AG04449 (cell line): ENCODE results near the gene BTBD18.

ENCODE experiments used
- CTCF ChIA-PET: fragments of 350-600 bp; formaldehyde crosslinking; extraction: SDS; loops from one replicate; lab custom pipeline; 2021; ENCODE audit warnings: antibody characterized with exemption; lab: Yijun Ruan, JAX
- POLR2A ChIA-PET: fragments of 400-600, 350-600 bp; formaldehyde crosslinking; extraction: SDS; loops from one replicate; lab custom pipeline; 2020; ENCODE audit warnings: antibody characterized with exemption, inconsistent platforms; lab: Yijun Ruan, JAX
- DNase-seq: peaks from one replicate; pipeline ENCODE4 v3.0.0-alpha.2; 2010; ENCODE audit warnings: low read depth, low spot score
- H3K4me3 ChIP-seq: 2 replicates; pipeline ENCODE4 v1.5.1; 2011; ENCODE audit warnings: low read depth, mild to moderate bottlenecking, control low read depth, low read length
- TF ChIP-seq, protein P1 (sequence below): IDR thresholded peaks from one replicate; pipeline ENCODE4 v1.5.1; 2011; ENCODE audit warnings: mild to moderate bottlenecking, moderate library complexity, low read length, control low read depth, inconsistent platforms; ENCODE audit not compliant: insufficient read depth; ENCODE audit errors: missing control alignments

BTBD18 gene

DNA sequence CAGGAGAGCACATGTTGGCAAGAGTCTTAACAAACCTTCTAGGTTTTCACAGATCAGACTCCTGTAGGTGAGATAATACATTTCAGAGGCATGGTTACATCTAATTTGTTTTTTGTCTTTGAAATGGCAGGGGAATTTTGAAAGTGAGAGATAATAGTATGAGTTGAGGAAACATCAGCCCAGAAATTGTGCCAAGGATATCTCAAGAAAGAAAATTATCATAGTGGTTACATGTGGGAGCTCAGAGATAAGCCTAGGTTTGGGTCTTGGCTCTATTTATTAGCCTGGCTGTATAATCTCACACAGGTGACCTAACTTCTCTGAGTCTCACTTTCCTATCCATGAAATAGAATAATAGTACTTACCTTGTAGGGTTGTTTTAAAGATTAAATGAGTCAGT lies 443 bp downstream of the BTBD18 start:
- POLR2A ChIA-PET: interaction anchor here (1.0 to 1.6 kb wide), 2 partner anchors 10 to 308 kb away, joined by 3 to 8 read pairs; partner anchors contain the start of gene SELENOH
- H3K4me3 ChIP-seq: no peak overlapping the region
- DNase-seq: no peak
- CTCF ChIA-PET: interaction anchor here (0.6 to 9.9 kb wide), 21 partner anchors 9 to 773 kb away, joined by 3 to 200 read pairs (median 7); partner anchors contain the start of genes CTNND1 and SELENOH
- TF ChIP-seq, protein P1, sequence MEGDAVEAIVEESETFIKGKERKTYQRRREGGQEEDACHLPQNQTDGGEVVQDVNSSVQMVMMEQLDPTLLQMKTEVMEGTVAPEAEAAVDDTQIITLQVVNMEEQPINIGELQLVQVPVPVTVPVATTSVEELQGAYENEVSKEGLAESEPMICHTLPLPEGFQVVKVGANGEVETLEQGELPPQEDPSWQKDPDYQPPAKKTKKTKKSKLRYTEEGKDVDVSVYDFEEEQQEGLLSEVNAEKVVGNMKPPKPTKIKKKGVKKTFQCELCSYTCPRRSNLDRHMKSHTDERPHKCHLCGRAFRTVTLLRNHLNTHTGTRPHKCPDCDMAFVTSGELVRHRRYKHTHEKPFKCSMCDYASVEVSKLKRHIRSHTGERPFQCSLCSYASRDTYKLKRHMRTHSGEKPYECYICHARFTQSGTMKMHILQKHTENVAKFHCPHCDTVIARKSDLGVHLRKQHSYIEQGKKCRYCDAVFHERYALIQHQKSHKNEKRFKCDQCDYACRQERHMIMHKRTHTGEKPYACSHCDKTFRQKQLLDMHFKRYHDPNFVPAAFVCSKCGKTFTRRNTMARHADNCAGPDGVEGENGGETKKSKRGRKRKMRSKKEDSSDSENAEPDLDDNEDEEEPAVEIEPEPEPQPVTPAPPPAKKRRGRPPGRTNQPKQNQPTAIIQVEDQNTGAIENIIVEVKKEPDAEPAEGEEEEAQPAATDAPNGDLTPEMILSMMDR: no peak

DNA sequence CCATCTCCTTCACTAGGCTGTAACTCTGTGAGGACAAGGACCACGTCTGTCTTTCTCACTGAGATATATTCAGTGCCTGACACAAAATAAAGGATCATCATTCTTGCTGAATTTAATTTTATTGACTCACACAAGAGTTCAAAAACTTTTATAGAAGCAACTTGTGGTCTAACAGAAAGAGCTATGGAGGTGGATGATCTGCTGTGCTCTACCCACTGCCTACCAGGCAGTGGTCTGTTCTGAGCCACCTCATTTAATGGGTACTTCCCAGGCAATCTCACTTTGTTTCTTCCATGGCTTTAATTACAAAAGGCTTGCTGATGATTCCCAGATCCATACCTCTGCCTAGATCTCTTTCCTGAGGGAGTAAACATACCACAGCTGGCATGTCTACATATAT lies 4.7 kb downstream of the BTBD18 start:
- H3K4me3 ChIP-seq: no peak overlapping the region
- ChIA-PET POLR2A (no interaction called here), CTCF (interaction anchor here (0.7 to 9.9 kb wide), 6 partner anchors 10 to 54 kb away, joined by 3 to 200 read pairs (median 4); partner anchors contain the start of gene CTNND1)
- TF ChIP-seq, protein P1: no peak
- no peak for DNase-seq

DNA sequence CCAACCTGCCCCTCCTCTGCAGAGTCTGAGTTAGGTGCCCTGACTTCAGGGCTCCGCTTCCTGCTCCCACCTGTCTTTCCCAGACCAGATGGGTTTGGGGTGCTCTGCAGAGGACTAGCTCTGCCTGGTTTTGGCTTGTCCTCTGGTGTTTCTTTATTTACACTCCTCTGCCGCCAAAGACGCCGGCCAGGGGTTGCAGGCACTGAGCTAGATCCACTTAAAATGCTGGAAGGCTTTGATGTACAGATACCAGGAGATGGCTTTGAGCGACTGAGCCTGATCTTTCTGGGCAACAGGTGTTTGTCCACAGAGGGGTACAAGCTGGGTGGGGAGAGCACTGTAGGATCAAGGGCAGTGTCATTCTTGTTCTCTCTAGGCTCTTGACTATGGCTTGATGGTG lies 6.4 kb downstream of the BTBD18 start:
- ChIA-PET POLR2A (interaction anchor here (0.6 kb wide), 1 partner anchor 1397 kb away, joined by 3 read pairs; no protein-coding TSS in a partner anchor), CTCF (interaction anchor here (1.0 to 9.9 kb wide), 2 partner anchors 22 to 56 kb away, joined by 4 to 200 read pairs; no protein-coding TSS in a partner anchor)
- DNase-seq: no peak
- no peak overlapping the region for H3K4me3 ChIP-seq
- TF ChIP-seq, protein P1: no peak

DNA sequence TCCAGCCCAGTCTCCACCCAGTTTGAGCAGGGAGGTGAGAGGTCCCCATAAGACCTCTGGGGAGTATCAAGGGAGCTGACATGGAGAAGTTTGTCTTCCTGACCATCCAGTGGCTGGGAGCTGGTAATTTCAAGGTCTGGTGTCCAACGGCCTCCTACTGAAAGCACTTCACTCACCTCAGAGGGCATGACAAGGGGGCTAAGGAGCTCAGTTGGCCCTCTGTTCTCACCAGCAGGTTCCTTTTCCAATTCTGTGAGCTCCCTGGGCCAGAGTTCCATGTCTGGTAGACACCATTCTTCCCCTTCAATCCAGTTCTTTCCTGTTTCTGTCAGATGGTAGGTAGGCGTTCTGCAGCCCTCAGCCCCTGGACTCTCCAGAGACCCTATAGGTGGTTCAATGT lies 7.3 kb downstream of the BTBD18 start:
- ChIA-PET POLR2A (no interaction called here), CTCF (interaction anchor here (9.9 kb wide), 1 partner anchor 57 kb away, joined by 200 read pairs; no protein-coding TSS in a partner anchor)
- TF ChIP-seq, protein P1: no peak
- no peak for DNase-seq
- H3K4me3 ChIP-seq: no peak overlapping the region

DNA sequence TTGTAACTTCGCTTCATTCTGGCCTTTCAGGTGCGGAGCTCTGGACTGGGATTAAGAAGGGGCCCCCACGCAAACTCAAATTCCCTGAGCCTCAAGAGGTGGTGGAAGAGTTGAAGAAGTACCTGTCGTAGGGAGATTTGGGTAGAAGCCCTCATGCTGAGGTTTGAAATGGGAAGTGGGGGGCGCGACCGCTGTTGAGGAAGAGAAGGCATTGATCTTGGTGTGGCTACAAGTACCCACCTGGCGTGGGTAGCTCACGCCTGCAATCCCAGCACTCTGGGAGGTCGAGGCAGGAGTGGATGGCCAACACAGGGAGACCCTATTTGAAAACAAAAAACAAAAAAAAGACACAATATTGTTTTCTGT lies 9.5 kb downstream of the BTBD18 start:
- H3K4me3 ChIP-seq: peak overlapping the region; percentile 93
- ChIA-PET CTCF (interaction anchor here (0.7 to 3.3 kb wide), 9 partner anchors 9 to 59 kb away, joined by 3 to 22 read pairs (median 4); partner anchors contain the start of genes BTBD18 and CTNND1), POLR2A (interaction anchor here (0.6 to 2.3 kb wide), 6 partner anchors 10 to 59 kb away, joined by 3 to 8 read pairs (median 4); partner anchors contain the start of genes BTBD18 and MED19)
- DNase-seq: no peak
- TF ChIP-seq, protein P1: no peak

DNA sequence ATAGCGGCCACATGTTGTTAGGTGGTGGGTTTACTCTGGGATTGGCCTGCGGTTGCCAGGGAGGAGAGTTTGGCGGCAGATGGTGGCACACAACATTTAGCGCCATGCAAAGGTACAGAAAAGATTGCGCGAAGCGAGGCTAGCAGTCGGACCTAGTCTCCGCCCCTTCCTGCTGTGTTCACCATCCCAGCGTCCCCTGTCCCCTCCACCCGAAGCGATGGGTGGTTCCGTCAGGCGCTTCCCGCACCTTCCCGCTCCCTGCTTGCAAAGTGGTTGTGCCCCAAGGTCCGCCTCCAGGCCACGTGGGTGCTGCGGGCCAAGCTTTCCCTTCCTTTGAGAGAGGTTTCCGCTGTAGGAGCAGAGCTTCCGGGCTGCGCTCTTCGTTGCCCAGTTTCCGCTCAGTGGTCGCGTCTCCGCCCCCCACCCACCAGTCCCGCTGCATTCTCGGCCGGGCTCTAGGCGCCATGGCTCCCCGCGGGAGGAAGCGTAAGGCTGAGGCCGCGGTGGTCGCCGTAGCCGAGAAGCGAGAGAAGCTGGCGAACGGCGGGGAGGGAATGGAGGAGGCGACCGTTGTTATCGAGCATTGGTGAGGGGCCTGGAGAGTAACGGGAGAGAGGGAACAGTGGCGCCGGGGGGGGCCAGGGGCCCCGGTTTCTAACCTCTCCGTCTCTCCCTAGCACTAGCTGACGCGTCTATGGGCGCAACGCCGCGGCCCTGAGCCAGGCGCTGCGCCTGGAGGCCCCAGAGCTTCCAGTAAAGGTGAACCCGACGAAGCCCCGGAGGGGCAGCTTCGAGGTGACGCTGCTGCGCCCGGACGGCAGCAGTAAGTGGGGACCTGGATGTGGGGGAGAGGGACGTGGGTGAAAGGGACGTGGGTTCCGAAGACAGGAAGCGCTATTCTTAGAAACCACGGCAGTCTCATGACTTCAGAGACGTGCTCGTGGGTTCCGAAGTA lies 10.2 kb downstream of the BTBD18 start, which contains the start of gene SELENOH:
Gene SELENOH, plus strand, starts transcription at position 360 of the 955 bp plus-strand sequence. Its CDS starts 105 bp downstream, at position 465.
- TF ChIP-seq, protein P1: no peak
- DNase-seq: peak; percentile 78
- ChIA-PET CTCF (interaction anchor here (0.7 to 3.3 kb wide), 10 partner anchors 9 to 60 kb away, joined by 3 to 22 read pairs (median 4); partner anchors contain the start of genes BTBD18 and CTNND1), POLR2A (interaction anchor here (0.6 to 2.3 kb wide), 7 partner anchors 10 to 59 kb away, joined by 3 to 8 read pairs (median 5); partner anchors contain the start of genes BTBD18, CTNND1 and MED19)
- H3K4me3 ChIP-seq: peak within 1 kb of the TSS; percentile 93
